ENCODE results near the gene USP34.

USP34 gene

DNA sequence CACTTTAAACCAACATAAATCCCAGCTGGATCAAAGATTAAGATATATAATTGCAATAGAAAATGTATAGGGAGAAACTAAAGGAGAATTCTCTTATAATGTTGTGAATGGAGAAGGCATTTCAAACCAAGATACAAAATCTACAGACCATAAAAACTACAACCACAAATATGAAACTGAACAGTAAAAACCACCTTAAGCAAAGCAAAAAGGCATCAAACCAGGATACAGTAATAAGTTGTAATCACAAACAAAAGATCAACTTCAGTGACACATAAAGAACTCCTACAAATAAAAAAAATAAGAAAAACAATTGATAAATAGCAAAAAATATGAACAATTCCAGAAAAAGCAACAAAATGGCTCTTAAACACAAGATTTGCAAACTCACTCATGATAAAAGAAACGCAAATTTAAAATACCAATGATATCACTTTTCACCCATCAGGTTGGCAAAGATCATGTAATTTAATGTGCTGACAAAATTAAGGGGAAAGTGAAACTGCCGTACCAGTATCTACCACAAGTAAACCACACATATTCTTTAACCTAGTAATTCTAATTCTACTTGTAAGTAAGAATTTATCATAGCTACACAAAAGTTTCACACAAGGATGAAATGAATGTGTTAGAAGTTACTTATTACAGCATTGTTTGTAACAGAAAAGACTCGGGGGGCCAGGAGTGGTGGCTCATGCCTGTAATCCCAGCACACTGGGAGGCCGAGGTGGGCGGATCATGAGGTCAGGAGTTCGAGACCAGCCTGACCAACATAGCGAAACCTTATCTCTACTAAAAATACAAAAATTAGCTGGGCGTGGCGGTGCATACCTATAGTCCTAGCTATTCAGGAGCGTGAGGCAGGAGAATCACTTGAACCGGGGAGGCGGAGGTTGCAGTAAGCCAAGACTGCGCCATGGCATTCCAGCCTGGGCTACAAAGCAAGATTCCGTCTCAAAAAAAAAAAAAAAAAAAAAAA, 101.9 kb downstream of the USP34 start:
- DNase-seq (ENCODE audit: low spot score): no peak

DNA sequence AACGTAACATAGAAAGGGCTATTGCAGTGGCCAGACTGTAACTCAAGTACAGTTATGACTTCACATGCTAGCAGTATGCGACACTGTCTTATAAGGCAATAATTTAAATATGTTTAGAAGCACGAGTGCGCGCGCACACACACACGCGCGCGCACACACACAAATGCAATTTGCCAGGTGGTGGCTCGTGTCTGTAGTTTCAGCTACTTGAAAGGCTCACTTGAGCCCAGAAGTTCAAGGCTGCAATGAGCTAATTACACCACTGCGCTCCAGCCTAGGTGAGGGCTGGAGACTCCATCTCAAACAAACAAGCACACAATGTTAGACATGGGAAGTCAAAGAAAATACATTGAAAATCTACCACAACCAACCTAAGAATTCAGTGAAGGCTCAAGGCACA, 103.7 kb downstream of the USP34 start:
- DNase-seq (ENCODE audit: low spot score): no peak

DNA sequence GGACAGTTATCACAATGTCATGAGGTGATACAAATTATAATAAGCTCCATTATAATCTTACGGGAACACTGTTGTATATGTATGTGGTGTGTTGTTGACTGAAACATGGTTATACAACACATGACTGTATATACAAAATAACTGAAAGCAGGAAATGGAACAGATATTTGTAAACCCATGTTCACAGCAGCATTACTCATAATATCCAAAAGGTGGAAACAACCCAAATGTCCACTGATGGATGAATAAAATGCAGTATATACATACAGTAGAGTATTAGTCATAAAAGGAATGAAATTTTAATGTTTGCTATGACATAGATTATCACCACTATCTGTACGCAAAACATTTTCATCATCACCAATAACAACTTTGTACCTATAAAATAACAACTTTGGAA, 107.3 kb downstream of the USP34 start:
- no peak for DNase-seq (ENCODE audit: low spot score)

DNA sequence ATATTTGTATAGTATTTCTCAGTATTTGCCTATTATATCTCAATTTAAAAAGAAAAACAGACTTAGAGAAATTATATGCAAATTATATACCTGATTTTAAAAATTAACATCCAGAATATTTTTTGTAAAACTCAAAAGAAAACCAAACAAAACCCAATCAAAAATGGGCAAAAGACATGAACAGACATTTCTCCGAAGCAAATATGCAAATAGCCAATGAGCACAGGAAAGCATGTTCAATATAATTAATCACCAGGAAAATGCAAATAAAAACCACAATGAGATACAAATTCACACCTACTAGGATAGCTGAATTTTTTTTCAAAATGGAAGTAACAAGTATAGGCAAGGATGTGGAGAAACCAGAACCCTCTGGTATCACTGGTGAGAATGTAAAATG, 108.0 kb downstream of the USP34 start:
- no peak for DNase-seq (ENCODE audit: low spot score)

DNA sequence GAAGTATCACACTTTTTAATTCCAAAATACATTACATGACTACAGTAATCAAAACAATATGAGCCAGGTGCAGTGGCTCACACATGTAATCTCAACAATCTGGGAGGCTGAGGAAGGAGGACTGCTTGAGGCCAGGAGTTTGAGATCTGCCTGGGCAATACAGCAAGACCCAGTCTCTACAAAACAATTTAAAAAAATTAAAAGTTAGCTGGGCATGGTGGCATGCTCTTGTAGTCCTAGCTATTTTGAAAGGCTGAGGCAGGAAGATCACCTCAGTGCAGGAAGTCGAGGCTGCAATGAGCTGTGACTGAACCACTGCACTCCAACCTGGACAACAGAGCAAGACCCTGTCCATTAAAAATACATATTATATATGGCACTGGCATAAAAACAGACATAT, 109.8 kb downstream of the USP34 start:
- DNase-seq (ENCODE audit: low spot score): no peak

DNA sequence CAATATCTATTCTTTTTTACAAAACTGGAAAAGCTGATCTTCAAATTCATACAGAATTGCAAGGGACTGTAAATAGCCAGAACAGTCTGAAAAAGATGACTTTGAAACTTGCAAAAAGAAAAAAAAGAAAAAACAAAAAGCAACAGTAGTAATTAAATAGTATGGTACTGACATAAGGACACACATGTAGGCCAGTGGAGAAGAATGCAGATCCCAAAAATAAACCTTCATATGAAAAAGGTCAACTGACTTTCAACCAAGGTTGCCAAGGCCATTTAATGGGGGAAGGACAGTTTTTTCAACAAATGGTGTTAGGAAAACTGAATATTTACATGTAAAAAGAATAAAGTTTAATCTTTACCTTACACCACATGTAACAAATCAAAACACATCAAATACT, 111.8 kb downstream of the USP34 start:
- DNase-seq (ENCODE audit: low spot score): no peak

DNA sequence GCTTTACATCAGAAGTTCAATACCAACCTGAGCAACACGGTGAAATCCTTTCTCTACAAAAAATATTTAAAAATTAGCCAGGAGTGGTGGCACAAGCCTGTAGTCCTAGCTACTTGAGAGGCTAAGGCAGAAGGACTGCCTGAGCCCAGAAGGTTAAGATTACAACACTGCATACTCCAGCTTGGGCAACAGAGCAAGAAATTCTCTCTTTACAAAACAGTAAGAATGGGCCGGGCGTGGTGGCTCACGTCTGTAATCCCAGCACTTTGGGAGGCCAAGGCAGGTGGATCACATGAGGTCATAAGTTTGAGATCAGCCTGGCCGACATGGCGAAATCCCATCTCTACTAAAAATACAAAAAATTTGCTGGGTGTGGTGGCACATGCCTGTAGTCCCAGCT, 113.2 kb downstream of the USP34 start:
- DNase-seq (ENCODE audit: low spot score): no peak

DNA sequence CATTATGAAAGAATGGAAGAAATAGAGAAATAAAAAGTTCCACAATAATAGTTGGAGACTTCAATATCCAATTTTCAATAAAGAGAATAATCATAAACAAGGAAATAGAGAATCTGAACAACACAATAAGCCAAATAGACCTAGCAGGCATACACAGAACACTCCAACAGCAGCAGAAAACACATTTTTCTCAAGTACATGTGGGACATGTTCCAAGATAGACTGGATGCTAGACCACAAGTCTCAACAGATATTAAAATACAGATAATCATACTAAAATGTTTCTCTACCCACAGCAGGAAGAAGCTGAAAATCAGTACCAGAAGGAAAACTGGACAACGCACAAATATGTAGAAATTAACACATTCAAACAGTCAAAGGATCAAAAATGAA, 113.9 kb downstream of the USP34 start:
- no peak for DNase-seq (ENCODE audit: low spot score)

DNA sequence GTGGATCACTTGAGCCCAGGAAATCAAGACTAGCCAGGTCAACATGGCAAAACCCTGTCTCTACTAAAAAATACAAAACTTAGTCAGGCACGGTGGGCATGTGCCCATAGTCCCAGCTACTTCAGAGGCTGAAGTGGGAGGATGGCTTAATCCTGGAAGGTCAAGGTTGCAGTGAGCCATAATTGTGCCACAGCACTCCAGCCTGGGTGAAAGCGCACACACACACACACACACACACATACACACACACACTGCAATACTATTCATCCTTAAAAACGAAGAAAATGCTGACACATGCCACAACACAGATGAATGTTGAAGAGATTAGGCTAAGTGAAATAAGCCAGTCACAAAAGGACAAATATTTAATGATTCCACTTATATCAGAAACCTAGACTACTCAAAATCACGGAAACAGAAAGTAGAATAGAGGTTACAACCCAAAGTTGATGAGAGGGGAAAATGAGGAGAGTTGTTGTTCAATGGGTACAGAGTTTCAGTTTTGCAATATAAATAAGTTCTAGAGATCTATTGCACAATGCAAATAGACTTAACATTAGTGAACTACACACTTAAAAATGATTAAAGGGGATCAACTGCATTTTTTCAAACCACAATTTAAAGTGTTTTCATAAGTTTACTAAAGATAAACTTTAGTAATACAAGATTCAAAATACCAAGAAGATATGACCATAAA, 114.5 kb downstream of the USP34 start:
- DNase-seq (ENCODE audit: low spot score): no peak

DNA sequence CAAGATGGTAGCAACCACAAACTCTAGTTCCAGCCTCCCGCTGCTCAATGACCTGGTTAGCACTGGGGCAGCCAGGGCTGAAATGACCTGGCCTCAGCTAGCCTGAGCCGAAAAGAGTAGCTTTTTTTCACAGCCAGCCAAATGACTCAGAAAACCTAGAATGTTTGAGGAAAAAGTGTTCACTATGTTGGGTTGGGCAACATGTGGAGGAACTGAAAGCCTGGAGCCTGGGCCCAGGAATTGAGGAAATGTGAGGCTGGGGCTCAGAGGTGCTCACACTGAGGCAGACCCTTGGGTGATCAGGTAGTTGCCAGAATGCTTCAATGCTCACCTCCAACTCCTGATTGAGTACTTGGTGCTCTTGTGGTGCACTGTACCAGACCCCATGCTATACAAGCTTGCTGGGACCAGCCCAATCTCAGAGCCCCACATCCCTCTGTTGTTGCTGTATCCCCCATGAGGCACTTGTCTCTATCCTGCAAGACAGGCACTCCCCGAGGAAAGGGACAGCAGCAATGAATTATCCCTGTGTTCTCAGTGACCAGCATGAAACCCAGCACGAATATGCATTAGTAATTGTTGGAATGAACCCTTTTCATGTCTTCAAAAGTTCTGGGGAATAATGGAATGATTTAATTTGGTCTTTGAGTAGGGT, 116.2 kb downstream of the USP34 start:
- DNase-seq (ENCODE audit: low spot score): no peak

DNA sequence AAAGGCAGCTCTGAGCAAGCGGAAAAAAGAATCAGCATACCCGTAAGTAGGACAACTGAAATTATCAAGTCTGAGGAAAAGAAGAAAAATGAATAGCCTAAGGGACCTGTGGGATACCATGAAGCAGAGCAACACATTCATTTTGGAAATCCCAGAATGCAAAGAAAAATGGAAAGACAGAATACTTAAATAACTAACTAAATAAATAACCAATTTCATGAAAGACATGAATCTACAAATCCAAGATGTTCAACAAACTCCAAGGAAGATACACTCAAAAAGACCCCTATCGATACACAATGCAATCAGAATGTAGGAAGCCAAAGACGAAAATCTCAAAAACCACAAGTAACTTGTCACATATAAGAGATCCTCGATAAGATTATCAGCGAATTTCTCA, 117.0 kb downstream of the USP34 start:
- no peak for DNase-seq (ENCODE audit: low spot score)

DNA sequence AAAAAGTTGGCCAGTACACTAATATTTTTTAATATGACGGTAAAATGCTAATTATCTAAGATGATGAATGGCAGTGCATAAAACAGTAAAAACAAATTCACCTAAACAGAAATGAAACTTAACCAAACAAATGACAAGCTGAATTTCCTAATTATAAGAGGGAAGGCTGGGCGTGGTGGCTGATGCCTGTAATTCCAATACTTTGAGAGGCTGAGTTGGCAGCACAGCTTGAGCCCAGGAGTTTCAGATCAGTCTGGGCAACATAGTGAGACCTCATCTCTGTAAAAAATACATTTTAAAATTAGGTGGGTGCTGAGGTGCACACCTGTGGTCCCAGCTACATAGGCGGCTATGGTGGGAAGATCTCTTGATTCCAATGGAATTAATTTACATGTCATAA, 120.1 kb downstream of the USP34 start:
- DNase-seq (ENCODE audit: low spot score): no peak

DNA sequence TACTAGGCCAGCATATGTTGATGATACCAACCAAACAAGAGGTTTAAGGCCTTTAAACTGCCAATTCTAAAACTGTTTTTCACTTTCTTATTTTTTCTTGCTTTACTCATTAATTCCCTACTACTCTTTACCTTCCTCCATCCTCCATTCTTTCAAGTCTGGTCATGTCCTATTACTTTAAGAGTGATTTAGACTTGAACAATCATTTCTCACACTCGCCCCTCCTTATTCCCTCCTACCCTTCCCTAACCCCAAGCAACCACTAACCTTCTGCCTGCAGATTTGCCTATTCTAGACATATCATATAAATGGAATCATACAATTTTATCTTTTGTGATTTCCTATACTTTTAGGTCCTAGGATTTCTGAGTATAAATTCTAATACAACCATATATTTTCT, 127.7 kb downstream of the USP34 start:
- no peak for DNase-seq (ENCODE audit: low spot score)

DNA sequence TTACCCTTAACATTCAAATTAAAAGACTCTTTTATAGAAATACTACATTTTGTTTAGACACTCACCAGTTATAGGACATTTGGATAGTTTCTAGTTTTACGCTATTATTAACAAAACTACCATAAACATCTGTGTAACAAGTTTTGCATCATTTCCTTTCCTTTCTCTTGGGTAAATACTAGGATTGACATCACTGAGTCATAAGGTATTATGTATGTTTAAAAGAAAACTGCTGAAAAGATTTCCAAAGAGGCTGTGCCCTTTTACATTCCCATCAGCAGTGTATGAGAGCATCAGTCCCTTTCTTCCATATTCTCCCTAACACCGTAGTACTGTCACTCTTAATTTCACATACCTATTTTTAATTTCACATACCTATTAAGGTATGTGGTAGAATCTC, 130.6 kb downstream of the USP34 start:
- no peak for DNase-seq (ENCODE audit: low spot score)

DNA sequence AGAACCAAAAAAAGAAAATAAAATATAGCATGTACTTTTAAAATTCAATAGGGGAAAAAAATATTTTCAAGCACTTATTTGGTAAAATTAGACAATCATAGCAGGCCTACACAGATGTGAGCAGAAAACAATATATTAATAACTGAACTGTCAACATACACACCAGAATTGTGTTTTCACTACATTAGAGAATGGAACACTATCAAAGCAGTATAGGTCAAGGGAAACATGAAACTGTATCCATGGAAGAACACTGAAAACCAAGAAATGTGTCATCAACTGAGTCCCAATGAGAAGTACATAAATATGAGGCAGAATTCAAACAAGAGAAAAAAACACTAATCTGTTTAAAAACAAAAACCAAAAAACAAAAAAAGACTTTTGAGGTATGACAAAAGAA, 132.4 kb downstream of the USP34 start:
- no peak for DNase-seq (ENCODE audit: low spot score)

DNA sequence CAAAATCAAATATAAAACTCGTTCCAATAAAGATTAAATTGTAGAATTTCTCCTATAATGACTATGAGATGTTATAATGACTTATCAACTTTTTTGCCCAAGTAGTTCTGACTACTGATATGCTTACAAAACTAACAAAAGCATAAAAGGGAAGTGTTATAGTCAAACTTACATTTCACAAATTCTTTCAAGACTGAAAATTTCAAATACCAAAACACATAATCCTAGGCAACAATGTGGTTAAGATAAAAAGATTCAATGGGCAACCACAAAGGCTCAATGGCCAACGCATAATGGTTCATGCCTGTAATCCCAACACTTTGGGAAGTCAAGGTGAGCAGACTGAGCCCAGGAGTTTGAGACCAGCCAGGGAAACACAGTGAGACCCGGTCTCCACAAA, 135.7 kb downstream of the USP34 start:
- no peak for DNase-seq (ENCODE audit: low spot score)

DNA sequence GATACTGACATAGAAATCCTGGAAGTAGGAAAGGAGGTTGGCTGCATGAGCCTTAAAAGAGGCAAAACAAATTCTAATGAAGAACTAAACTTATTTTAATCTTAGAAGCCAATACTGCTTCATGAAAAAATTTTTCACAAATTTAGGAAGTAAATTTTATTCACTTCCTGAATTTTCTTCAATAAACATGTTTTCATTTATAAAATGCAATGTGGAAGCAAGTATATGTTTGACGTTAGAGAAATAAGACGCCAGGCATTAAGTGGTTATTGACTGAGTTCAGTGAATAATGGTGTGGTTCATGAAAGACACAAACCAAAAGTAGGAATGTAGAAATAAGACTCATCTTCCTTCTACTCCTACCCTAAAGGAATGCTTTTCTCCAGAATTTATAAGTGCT, 136.4 kb downstream of the USP34 start:
- DNase-seq (ENCODE audit: low spot score): no peak

DNA sequence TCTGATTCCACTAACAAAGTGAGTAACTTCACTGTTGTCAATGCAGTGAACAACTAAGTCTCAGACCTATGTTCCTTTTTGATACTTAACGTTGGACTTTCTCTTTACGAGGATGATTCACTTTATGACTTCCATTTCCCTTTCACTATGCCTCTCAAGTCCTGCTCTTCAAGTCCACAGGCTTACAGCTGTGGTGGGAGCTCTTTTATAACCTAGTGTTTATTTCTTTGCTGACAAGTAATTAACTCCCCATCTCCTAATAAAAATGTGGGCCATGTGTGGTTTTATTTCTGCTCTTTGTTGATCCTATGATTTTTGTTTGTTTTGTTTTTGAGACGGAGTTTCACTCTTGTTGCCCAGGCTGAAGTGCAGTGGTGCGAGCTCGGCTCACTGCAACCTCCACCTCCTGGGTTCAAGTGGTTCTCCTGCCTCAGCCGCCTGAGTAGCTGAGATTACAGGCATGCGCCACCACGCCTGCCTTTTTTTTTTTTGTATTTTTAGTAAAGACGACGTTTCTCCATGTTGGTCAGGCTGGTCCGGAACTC, 142.1 kb downstream of the USP34 start:
- DNase-seq (ENCODE audit: low spot score): peak; percentile 28

DNA sequence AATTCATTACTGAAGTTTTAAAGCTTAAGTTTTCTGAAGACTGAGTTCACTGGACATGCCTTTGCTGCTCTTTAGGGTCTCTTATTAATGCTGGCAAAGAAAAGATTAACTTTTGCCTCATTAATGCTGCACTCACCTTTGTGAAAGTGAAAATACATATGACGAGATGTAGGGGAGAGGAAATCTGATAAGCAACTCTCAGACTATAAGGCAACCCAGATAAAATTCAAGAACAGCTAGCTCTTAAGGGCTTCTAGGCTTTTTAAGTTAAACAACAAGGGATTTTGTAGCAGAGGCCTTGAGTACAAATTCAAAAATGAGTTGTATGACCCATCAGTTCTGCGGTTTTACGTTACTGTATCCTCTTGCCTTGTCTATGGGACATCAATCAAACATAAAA, 143.7 kb downstream of the USP34 start:
- DNase-seq (ENCODE audit: low spot score): no peak

DNA sequence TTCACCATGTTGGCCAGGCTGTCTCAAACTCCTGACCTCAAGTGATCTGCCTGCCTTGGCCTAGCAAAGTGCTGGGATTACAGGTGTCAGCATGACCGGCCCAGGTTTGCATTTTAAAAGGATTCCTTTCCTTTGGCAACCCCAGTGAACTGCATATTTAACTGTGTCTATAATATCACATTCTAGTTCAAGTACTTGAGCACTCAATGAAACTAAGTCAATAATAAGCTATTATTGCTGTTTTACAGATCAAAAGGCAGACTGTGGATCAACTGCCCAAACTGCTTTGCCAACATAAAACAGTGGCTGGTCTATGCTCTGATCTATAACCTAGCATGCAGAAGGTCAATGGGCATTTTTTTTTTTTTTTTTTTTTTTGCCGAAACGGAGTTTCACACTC, 144.5 kb downstream of the USP34 start:
- DNase-seq (ENCODE audit: low spot score): no peak

DNA sequence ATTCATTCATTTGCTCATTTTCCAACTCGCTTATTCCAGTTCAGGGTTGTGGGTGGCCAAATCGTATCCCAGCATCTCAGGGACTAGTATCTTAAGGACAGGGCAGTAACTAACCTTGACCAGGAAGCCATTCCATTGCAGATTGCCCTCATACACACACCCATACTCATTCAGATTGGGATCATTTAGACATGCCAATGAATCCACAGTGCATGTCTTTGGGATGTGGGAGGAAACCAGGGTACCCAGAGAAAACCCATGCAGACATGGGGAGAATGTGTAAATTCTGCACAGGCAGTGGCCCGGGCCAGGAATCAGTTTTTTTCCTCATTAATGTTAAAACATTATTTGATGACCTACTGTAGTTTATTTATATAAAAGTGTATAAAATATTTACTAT, 150.7 kb downstream of the USP34 start:
- DNase-seq (ENCODE audit: low spot score): no peak

DNA sequence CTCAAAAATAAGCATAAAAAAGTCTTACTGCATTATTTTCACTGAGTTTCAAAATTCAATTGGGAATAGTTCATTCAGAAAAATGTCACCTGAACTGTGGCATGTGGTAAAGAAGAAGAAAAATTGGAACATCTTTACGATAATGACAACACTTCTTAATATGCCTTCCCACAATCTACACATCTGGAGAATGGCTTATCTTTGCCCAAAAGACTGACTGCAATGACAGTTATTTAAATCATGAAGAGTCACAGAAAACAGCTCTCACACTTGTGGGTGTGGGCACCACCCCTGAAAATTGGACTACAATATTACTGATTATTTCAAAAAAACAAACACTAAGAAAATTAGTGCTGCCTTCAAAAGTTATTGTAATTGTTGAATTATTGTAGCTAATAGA, 152.3 kb downstream of the USP34 start:
- no peak for DNase-seq (ENCODE audit: low spot score)

DNA sequence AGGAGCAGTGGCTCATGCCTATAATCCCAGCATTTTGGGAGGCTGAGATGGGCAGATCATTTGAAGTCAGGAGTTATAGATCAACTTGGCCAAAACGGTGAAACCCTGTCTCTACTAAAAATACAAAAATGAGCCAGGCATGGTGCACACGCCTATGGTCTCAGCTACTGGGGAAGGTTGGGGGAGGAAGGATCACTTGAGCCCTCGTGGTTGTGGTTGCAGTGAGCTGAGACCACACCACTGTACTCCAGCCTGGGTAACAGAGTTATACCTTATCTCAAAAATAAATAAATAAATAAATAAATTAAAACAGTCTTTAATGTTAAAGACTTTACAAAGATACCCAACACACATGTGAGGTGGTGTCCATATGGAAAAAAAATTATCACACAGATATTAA, 174.9 kb downstream of the USP34 start:
- DNase-seq (ENCODE audit: low spot score): no peak

Measured in SW480 (cell line).